IMR-90 (cell line): ENCODE data around the gene IL36A. TPM values are rescaled to one million over a fixed set of nuclear protein-coding genes. Genes with fewer than 3 reads are reported as not detected.

Source experiments
- ATAC-seq: fragments of 200-7000 bp; cut with Tn5 transposase; 2 replicates; pipeline ENCODE4 v1.9.1; 2020; ENCODE audit warnings: low read depth, mild to moderate bottlenecking, moderate library complexity
- BruUV-seq: library from RNA; stranded (reverse); fragments of 400-500 nt; replicated peaks from 2 replicates; lab custom pipeline; 2021; lab: Mats Ljungman, UMichigan
- CTCF ChIA-PET: fragments of 300-600 bp; formaldehyde crosslinking; extraction: SDS; loops from one replicate; lab custom pipeline; 2021; ENCODE audit warnings: antibody characterized with exemption; lab: Yijun Ruan, JAX
- POLR2A ChIA-PET: fragments of 300-600 bp; sonication (Branson Sonifier 250); formaldehyde crosslinking; loops from one replicate; lab custom pipeline; 2022; ENCODE audit warnings: antibody characterized with exemption; ENCODE audit not compliant: unreplicated experiment; lab: Charles Lee
- DNase-seq: peaks from one replicate; pipeline ENCODE4 v3.0.0; 2013
- H2AFZ ChIP-seq: replicated peaks from 2 replicates; pipeline ENCODE3; 2013; ENCODE audit warnings: low read length, mild to moderate bottlenecking; ENCODE audit not compliant: poor library complexity
- H2AK5ac ChIP-seq: 2 replicates; pipeline ENCODE4 v1.6.1; 2013; ENCODE audit warnings: low read depth, low read length, inconsistent platforms
- H2AK9ac ChIP-seq: replicated peaks from 2 replicates; pipeline ENCODE3; 2013; ENCODE audit warnings: mild to moderate bottlenecking, low read depth, low read length, moderate library complexity; ENCODE audit not compliant: poor library complexity
- H2BK120ac ChIP-seq: 2 replicates; pipeline ENCODE4 v1.6.1; 2013; ENCODE audit warnings: low read depth, low read length, inconsistent platforms
- H2BK15ac ChIP-seq: 3 replicates; pipeline ENCODE4 v1.6.1; 2013; ENCODE audit warnings: low read depth, low read length, inconsistent platforms
- H2BK20ac ChIP-seq: 2 replicates; pipeline ENCODE4 v1.6.1; 2013; ENCODE audit warnings: low read depth, mild to moderate bottlenecking, inconsistent platforms, low read length, moderate library complexity
- H2BK5ac ChIP-seq: 2 replicates; pipeline ENCODE4 v1.6.1; 2013; ENCODE audit warnings: mild to moderate bottlenecking, low read depth, low read length, inconsistent platforms; ENCODE audit not compliant: poor library complexity, severe bottlenecking
- H3K14ac ChIP-seq: replicated peaks from 2 replicates; pipeline ENCODE4 v1.6.1; 2013; ENCODE audit warnings: low read depth, low read length, inconsistent platforms
- H3K18ac ChIP-seq: 2 replicates; pipeline ENCODE4 v1.6.1; 2013; ENCODE audit warnings: low read depth, low read length, control low read depth
- H3K23ac ChIP-seq: 2 replicates; pipeline ENCODE4 v1.6.1; 2013; ENCODE audit warnings: low read depth, low read length, inconsistent platforms
- H3K27ac ChIP-seq: 2 replicates; pipeline ENCODE4 v1.5.1; 2013; ENCODE audit warnings: mild to moderate bottlenecking, control low read depth, low read length; ENCODE audit not compliant: insufficient read depth
- H3K27me3 ChIP-seq: 2 replicates; pipeline ENCODE4 v1.6.1; 2013; ENCODE audit warnings: low read length; ENCODE audit not compliant: control insufficient read depth, insufficient read depth
- H3K36me3 ChIP-seq: 2 replicates; pipeline ENCODE4 v1.6.1; 2013; ENCODE audit warnings: low read length, mixed read lengths; ENCODE audit not compliant: control insufficient read depth, insufficient read depth
- H3K4ac ChIP-seq: 2 replicates; pipeline ENCODE4 v1.6.1; 2013; ENCODE audit warnings: low read depth, low read length, inconsistent platforms
- H3K4me1 ChIP-seq: 2 replicates; pipeline ENCODE4 v1.6.1; 2013; ENCODE audit warnings: low read length, mixed read lengths; ENCODE audit not compliant: control insufficient read depth, insufficient read depth
- H3K4me2 ChIP-seq: 2 replicates; pipeline ENCODE4 v1.6.1; 2013; ENCODE audit warnings: low read depth, mild to moderate bottlenecking, control low read depth, low read length, moderate library complexity
- H3K4me3 ChIP-seq: 2 replicates; pipeline ENCODE4 v1.5.1; 2013; ENCODE audit warnings: low read depth, mild to moderate bottlenecking, control low read depth, low read length, moderate library complexity; ENCODE audit not compliant: insufficient read depth
- H3K56ac ChIP-seq: 2 replicates; pipeline ENCODE4 v1.6.1; 2013; ENCODE audit warnings: low read length, inconsistent platforms; ENCODE audit not compliant: insufficient read depth; ENCODE audit errors: extremely low read depth
- H3K79me1 ChIP-seq, 2 experiments: 2 replicates each; pipeline ENCODE4 v1.6.1; 2013; ENCODE audit warnings: low read length in 2 of 2, inconsistent platforms in 1 of 2, low read depth in 1 of 2
- H3K9ac ChIP-seq: 2 replicates; pipeline ENCODE4 v1.6.1; 2013; ENCODE audit warnings: low read depth, low read length, control low read depth
- H3K9me1 ChIP-seq: 2 replicates; pipeline ENCODE4 v1.6.1; 2013; ENCODE audit warnings: low read length, inconsistent platforms; ENCODE audit not compliant: insufficient read depth
- H3K9me3 ChIP-seq: 2 replicates; pipeline ENCODE4 v1.6.1; 2013; ENCODE audit warnings: low read length; ENCODE audit not compliant: control insufficient read depth, insufficient read depth
- H4K20me1 ChIP-seq: 2 replicates; pipeline ENCODE4 v1.6.1; 2013; ENCODE audit warnings: low read length, inconsistent platforms; ENCODE audit not compliant: insufficient read depth
- H4K5ac ChIP-seq: 2 replicates; pipeline ENCODE4 v1.6.1; 2013; ENCODE audit warnings: mild to moderate bottlenecking, low read depth, low read length, control low read depth
- H4K8ac ChIP-seq, 2 experiments: 2 replicates each; pipeline ENCODE4 v1.6.1; 2013; ENCODE audit warnings: low read depth in 2 of 2, low read length in 2 of 2, control low read depth in 1 of 2, inconsistent platforms in 1 of 2
- H4K91ac ChIP-seq: 2 replicates; pipeline ENCODE4 v1.6.1; 2013; ENCODE audit warnings: low read depth, low read length, inconsistent platforms; ENCODE audit not compliant: insufficient read depth
- BHLHE40 ChIP-seq: fragments of 150-350 bp; IDR thresholded peaks from 2 replicates; pipeline ENCODE4 v1.6.1; 2016; ENCODE audit warnings: mild to moderate bottlenecking, low read depth, low read length
- CEBPB ChIP-seq: IDR thresholded peaks from 2 replicates; pipeline ENCODE4 v1.6.1; 2012; ENCODE audit warnings: low read depth, low read length, improper control_type of control experiment
- CHD1 ChIP-seq: IDR thresholded peaks from 2 replicates; pipeline ENCODE4 v1.6.1; 2012; ENCODE audit warnings: low read depth, low read length, improper control_type of control experiment
- CTCF ChIP-seq: conservative IDR thresholded peaks from 2 replicates; pipeline ENCODE4 v1.5.1; 2012; ENCODE audit warnings: mild to moderate bottlenecking, low read depth, low read length, improper control_type of control experiment
- ELK1 ChIP-seq: fragments of 150-350 bp; IDR thresholded peaks from 2 replicates; pipeline ENCODE4 v1.6.1; 2016; ENCODE audit warnings: low read depth, mild to moderate bottlenecking, low read length, moderate library complexity, borderline replicate concordance
- FOS ChIP-seq: fragments of 150-350 bp; IDR thresholded peaks from 2 replicates; pipeline ENCODE4 v1.6.1; 2016; ENCODE audit warnings: low read depth, low read length
- MAFK ChIP-seq: IDR thresholded peaks from 2 replicates; pipeline ENCODE4 v1.6.1; 2012; ENCODE audit warnings: low read depth, low read length, improper control_type of control experiment
- MAZ ChIP-seq: IDR thresholded peaks from 2 replicates; pipeline ENCODE4 v1.6.1; 2012; ENCODE audit warnings: low read depth, mild to moderate bottlenecking, low read length, improper control_type of control experiment, moderate library complexity, borderline replicate concordance
- MXI1 ChIP-seq: IDR thresholded peaks from 2 replicates; pipeline ENCODE4 v1.6.1; 2012; ENCODE audit warnings: low read depth, mild to moderate bottlenecking, low read length, moderate library complexity, borderline replicate concordance
- NFE2L2 ChIP-seq: fragments of 150-350 bp; IDR thresholded peaks from 2 replicates; pipeline ENCODE4 v1.6.1; 2016; ENCODE audit warnings: low read depth, mild to moderate bottlenecking, low read length
- POLR2A ChIP-seq: IDR thresholded peaks from 2 replicates; pipeline ENCODE4 v1.6.1; 2012; ENCODE audit warnings: mild to moderate bottlenecking, low read depth, low read length
- RAD21 ChIP-seq: IDR thresholded peaks from 2 replicates; pipeline ENCODE4 v1.6.1; 2012; ENCODE audit warnings: low read length, improper control_type of control experiment
- RCOR1 ChIP-seq: IDR thresholded peaks from 2 replicates; pipeline ENCODE4 v1.6.1; 2012; ENCODE audit warnings: mild to moderate bottlenecking, low read length, improper control_type of control experiment; ENCODE audit not compliant: insufficient replicate concordance
- RFX5 ChIP-seq: IDR thresholded peaks from 2 replicates; pipeline ENCODE4 v1.8.0; 2012; ENCODE audit warnings: low read depth, mild to moderate bottlenecking, low read length, moderate library complexity
- SMC3 ChIP-seq: fragments of 150-350 bp; IDR thresholded peaks from 2 replicates; pipeline ENCODE4 v1.6.1; 2016; ENCODE audit warnings: low read depth, mild to moderate bottlenecking, antibody characterized with exemption, low read length, moderate library complexity
- USF2 ChIP-seq: fragments of 150-350 bp; IDR thresholded peaks from 2 replicates; pipeline ENCODE4 v1.6.1; 2017; ENCODE audit warnings: mild to moderate bottlenecking, antibody characterized with exemption, low read length, low read depth
- WGBS, 2 experiments: methylation state at CpG; one replicate each; pipeline versions ENCODE4 v1.1.5 to v1.1.7; 2013; ENCODE audit warnings: missing lambda C conversion rate in 2 of 2; ENCODE audit not compliant: insufficient read length in 1 of 2; ENCODE audit errors: extremely low coverage in 2 of 2; 5-methylcytosine and 5-hydroxymethylcytosine counted together
- dilution Hi-C: fragments of 300-500 bp; cut with HindIII; formaldehyde crosslinking; loops from one replicate; pipeline ENCODE4 v1.14.3; 2018; ENCODE audit warnings: low sequenced_read_pairs; ENCODE audit not compliant: unreplicated experiment
- in situ Hi-C: fragments of 300-500 bp; cut with MboI; formaldehyde crosslinking; loops from 3 replicates; pipeline ENCODE4 v1.14.3; 2019; ENCODE audit warnings: low sequenced_read_pairs, inconsistent platforms, mixed read lengths
- intact Hi-C: fragments of 100-400 bp; cut with micrococcal nuclease; formaldehyde crosslinking; loops from 2 replicates; pipeline ENCODE4 v1.10.0; 2022
- polyA plus RNA-seq, 3 experiments: library from polyadenylated mRNA; depleted of rRNA; stranded (reverse); fragments of >200 nt; gene quantifications; 2 replicates each; pipeline ENCODE4 v1.2.3, GENCODE V29; 2012; ENCODE audit warnings: low replicate concordance in 1 of 3
- total RNA-seq: library from RNA; depleted of rRNA; stranded (reverse); fragments of >200 nt; gene quantifications from 2 replicates; pipeline ENCODE4 v1.2.3, GENCODE V29; 2012

The IL36A gene
- total and polyA plus RNA-seq, 2 of the 4 experiments (the other 2 are of a cell fraction), result not detected

- H2AK9ac ChIP-seq, result no peak overlapping the region
- no peak overlapping the region for H2BK120ac ChIP-seq
- in situ Hi-C loops, result no loop called here
- no peak overlapping the region for H3K9ac ChIP-seq
- H3K4me1 ChIP-seq, result no peaks in the 10 kb centered on the region
- H3K36me3 ChIP-seq, result no peaks in the 10 kb centered on the region
- no peak overlapping the region for H4K91ac ChIP-seq
- no peak overlapping the region for H3K18ac ChIP-seq
- CTCF ChIA-PET, result no interaction called here
- no peak overlapping the region for H3K27ac ChIP-seq
- H3K4ac ChIP-seq, result no peak overlapping the region
- intact Hi-C loops, result no loop called here
- 0 out of 2 replicates have a peak, but pooled peaks cover 1% of the 10 kb centered on the region for H3K27me3 ChIP-seq
- dilution Hi-C loops, result no loop called here
- H3K23ac ChIP-seq, result no peak overlapping the region
- no peaks in the 10 kb centered on the region for H3K9me1 ChIP-seq
- H2BK5ac ChIP-seq, result no peak overlapping the region
- no peak overlapping the region for H3K4me2 ChIP-seq
- WGBS, 2 experiments, result 11% methylated on average over 3 of the region's 6 CpGs; no CpG with 5 or more reads in 1 of the 2 experiments
- no peak for ATAC-seq
- H3K79me1 ChIP-seq, result no peaks in the 10 kb centered on the region
- H2AFZ ChIP-seq, result no peak overlapping the region
- POLR2A ChIA-PET, result no interaction called here
- no TSS peak for BruUV-seq
- H2BK20ac ChIP-seq, result no peak overlapping the region
- TF ChIP-seq MAFK (no peak), SMC3 (no peak), CEBPB (no peak), FOS (no peak), BHLHE40 (no peak), USF2 (no peak), RFX5 (no peak), RAD21 (no peak), NFE2L2 (no peak), CHD1 (no peak), RCOR1 (no peak), CTCF (no peak), MXI1 (no peak), POLR2A (no peak), ELK1 (no peak), MAZ (no peak)
- no peak overlapping the region for H4K5ac ChIP-seq
- H3K9me3 ChIP-seq, result peaks cover 3% of the 10 kb centered on the region; the same call in 1 of the 2 replicates
- no peak overlapping the region for H3K56ac ChIP-seq
- H3K4me3 ChIP-seq, result no peak overlapping the region
- H4K20me1 ChIP-seq, result no peaks in the 10 kb centered on the region
- H2AK5ac ChIP-seq, result no peak overlapping the region
- no peak overlapping the region for H2BK15ac ChIP-seq
- DNase-seq, result no peak
- no peak overlapping the region for H4K8ac ChIP-seq
- no peak overlapping the region for H3K14ac ChIP-seq
Measured at GRCh38 chr2:112996635-112997034, 8.6 kb upstream of the IL36A start.
